GM18868 (cell line): ENCODE measurements around the gene MT2A.
"Not testable (repeated sequence)": the region's sequence is repeated elsewhere in the genome, so short reads cannot be mapped to it uniquely, and the experiment has no call there.

Experiments
- ATAC-seq: cut with Tn5 transposase; IDR thresholded peaks from one replicate; pipeline ENCODE4 v1.9.1; 2021; ENCODE audit warnings: mild to moderate bottlenecking, moderate library complexity; ENCODE audit not compliant: unreplicated experiment

MT2A gene

GRCh38 chr16:56608043-56608875 lies at the start of gene MT2A:
Gene MT2A (plus strand): TSS chr16:56608584. CDS start chr16:56608656, 72 bp downstream.
- peak; percentile 85 for ATAC-seq

GRCh38 chr16:56559109-56559508 lies 49.3 kb upstream of the MT2A start:
- no peak for ATAC-seq

- ATAC-seq: no peak
Observed at GRCh38 chr16:56560447-56560846, 47.9 kb upstream of the MT2A start.

- ATAC-seq: no peak
Observed at GRCh38 chr16:56561126-56561525, 47.3 kb upstream of the MT2A start.

- no peak for ATAC-seq
Observed at GRCh38 chr16:56564793-56565477, 43.4 kb upstream of the MT2A start, which contains the start of gene MT4. Gene MT4 (plus strand): TSS chr16:56565073. CDS start chr16:56565129, 56 bp downstream.

- no peak for ATAC-seq
Observed at GRCh38 chr16:56569971-56570370, 38.4 kb upstream of the MT2A start.

- no peak for ATAC-seq
Observed at GRCh38 chr16:56571525-56571924, 36.9 kb upstream of the MT2A start.

- ATAC-seq: no peak
Observed at GRCh38 chr16:56574625-56575024, 33.8 kb upstream of the MT2A start.

- peak; percentile 86 for ATAC-seq
Observed at GRCh38 chr16:56576585-56577299, 31.6 kb upstream of the MT2A start.

- no peak for ATAC-seq
Observed at GRCh38 chr16:56577300-56577625, 31.1 kb upstream of the MT2A start.

- ATAC-seq: no peak
Observed at GRCh38 chr16:56580391-56581048, 27.9 kb upstream of the MT2A start.

GRCh38 chr16:56582911-56583310 lies 25.5 kb upstream of the MT2A start:
- ATAC-seq: not testable (repeated sequence)

GRCh38 chr16:56583351-56584168 lies 24.8 kb upstream of the MT2A start:
- no peak for ATAC-seq

GRCh38 chr16:56584276-56584675 lies 24.1 kb upstream of the MT2A start:
- no peak for ATAC-seq

- no peak for ATAC-seq
Observed at GRCh38 chr16:56588781-56589140, 19.6 kb upstream of the MT2A start.

GRCh38 chr16:56589141-56590039 lies 19.0 kb upstream of the MT2A start, which contains the start of gene MT3:
Gene MT3 (plus strand): TSS chr16:56589528. CDS start chr16:56589591, 63 bp downstream.
- no peak for ATAC-seq

GRCh38 chr16:56591377-56592060 lies 16.9 kb upstream of the MT2A start:
- no peak for ATAC-seq

GRCh38 chr16:56593573-56594291 lies 14.7 kb upstream of the MT2A start:
- no peak for ATAC-seq
